HG02870 (cell line): ENCODE results near the gene ZNF497.
"Not testable (repeated sequence)": the region's sequence is repeated elsewhere in the genome, so short reads cannot be mapped to it uniquely, and the experiment has no call there.

Experiments used
- ATAC-seq: cut with Tn5 transposase; IDR thresholded peaks from one replicate; pipeline ENCODE4 v1.9.1; 2021; ENCODE audit warnings: mild to moderate bottlenecking, moderate library complexity; ENCODE audit not compliant: unreplicated experiment

Gene ZNF497

GRCh38 chr19:58362272-58362994, at the start of gene ZNF497:
TSS of gene ZNF497 (minus strand) at chr19:58362751. CDS start at chr19:58357635, 5,116 bp downstream.
- ATAC-seq, result peak; percentile 77

DNA sequence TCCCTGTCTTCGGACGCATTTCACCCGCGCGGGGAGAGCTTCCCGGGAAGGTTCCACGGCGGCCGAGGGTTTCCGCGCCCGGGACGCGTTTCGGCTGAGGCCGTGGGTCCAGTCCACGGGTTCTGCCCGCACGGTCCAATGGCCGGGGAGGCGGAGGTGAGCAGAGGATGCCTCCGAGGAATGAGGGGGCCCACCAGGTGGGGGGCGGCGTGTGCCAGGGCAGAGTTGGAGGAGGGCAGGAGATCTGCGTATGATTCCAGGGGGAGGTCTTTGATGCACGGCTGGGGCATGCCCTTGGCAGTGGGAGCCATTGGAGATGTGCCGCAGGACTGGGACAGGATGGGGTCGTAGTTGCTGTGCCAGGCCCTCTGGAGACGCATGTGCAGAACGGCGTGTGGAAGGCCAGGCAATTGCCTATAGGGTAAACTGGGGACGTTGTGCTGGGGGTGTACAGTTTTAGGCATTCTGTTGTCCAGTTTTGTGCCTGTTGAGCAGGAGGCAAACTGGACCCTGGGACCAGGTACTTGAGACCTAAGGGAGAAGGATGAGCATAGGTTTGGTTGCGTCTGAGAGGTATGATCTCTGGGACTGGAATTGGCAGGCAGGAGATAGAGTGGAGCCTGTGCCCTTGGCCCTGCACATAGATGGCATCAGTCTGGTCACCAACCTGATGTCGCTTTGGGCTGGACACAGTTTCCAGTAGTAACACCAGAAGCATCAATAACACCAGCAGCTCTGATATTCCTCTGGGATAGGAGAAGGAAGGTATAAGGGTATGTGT, 46.6 kb upstream of the ZNF497 start:
- ATAC-seq, result no peak

GRCh38 chr19:58408152-58409009, 45.8 kb upstream of the ZNF497 start, which contains the start of gene ZNF584:
TSS of gene ZNF584 (plus strand) at chr19:58408649. CDS start at chr19:58409148, 499 bp downstream.
- peak; percentile 93 for ATAC-seq

- no peak for ATAC-seq
Measured at GRCh38 chr19:58407658-58408151, 45.2 kb upstream of the ZNF497 start.

- ATAC-seq, result no peak
Measured at GRCh38 chr19:58406818-58407657, 44.5 kb upstream of the ZNF497 start.

GRCh38 chr19:58403920-58404478, 41.4 kb upstream of the ZNF497 start:
- ATAC-seq, result not testable (repeated sequence)

DNA sequence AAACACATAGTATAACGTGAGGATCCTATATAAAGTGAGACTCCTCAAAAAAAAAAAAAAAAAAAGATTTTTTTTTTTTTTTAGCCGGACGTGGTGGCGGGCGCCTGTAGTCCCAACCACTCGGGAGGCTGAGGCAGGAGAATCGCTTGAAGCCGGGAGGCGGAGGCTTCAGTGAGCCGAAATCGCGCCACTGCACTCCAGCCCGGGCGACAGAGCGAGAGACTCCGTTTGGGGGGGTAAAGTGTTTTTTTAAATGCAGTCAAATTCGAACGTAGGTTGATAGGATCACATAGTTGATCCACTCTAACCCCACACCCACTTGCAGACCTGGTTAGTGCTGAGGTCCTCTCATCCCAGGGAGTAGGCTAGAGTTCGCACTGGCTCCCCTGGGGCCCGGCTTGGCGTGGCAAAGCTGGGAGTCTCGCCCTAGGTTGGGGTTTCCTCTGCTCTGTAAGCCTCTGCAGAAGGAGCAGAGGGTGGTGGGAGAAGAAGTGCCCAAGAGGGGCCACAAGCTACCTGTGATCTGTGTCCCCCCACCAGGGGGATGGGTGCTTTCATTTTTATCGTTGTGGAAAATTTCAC, 39.4 kb upstream of the ZNF497 start:
- no peak for ATAC-seq

- peak; percentile 97 for ATAC-seq
Measured at GRCh38 chr19:58400916-58401839, 38.6 kb upstream of the ZNF497 start.

GRCh38 chr19:58400316-58400915, 37.9 kb upstream of the ZNF497 start:
- no peak for ATAC-seq

- ATAC-seq, result no peak
Measured at GRCh38 chr19:58399903-58400302, 37.4 kb upstream of the ZNF497 start.

- ATAC-seq, result no peak
Measured at GRCh38 chr19:58398545-58398944, 36.0 kb upstream of the ZNF497 start.

DNA sequence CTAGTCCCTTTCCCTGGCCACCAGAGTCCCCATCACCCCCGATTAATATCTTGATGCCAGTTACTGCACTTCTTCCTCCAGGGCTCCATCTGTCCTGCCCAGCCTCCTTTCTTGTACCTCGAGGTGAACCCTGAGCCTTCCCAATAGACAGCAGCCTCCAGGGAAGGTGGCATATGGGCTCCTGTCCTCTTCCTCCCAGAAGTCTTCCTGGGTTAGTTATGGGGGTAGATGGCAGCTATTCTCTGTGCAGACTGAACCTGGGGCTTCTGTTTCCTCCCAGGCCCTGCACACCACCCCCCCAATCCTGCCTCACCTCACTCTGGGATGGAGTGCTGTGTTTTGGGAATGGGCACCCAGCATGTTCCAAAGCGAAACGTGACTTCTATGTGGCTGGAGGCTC, 35.5 kb upstream of the ZNF497 start:
- no peak for ATAC-seq

DNA sequence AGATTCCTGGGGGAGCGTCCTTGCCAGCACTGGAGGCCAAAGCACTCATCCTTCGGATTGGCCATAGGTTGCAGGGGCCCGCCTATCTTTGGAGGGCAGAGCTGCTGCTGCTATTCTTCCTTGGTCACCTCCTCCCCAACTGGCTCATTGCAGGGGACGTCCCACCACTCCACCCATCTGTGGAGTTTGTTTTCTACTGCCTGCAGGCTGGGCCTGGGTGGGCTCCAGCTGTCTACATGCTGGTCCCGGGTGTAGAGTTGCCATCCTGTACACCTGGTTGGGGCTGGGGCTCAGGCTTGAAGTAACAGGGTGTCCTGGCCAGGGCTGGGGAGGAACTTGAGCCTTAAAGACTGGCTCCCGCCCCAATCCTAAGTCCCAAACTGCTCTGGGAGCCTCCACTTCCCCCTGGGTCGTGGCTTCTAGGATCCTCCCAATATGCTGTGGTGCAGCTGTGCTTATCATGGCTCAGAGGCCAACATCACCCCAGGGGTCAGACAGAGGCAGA, 35.0 kb upstream of the ZNF497 start:
- ATAC-seq, result no peak

DNA sequence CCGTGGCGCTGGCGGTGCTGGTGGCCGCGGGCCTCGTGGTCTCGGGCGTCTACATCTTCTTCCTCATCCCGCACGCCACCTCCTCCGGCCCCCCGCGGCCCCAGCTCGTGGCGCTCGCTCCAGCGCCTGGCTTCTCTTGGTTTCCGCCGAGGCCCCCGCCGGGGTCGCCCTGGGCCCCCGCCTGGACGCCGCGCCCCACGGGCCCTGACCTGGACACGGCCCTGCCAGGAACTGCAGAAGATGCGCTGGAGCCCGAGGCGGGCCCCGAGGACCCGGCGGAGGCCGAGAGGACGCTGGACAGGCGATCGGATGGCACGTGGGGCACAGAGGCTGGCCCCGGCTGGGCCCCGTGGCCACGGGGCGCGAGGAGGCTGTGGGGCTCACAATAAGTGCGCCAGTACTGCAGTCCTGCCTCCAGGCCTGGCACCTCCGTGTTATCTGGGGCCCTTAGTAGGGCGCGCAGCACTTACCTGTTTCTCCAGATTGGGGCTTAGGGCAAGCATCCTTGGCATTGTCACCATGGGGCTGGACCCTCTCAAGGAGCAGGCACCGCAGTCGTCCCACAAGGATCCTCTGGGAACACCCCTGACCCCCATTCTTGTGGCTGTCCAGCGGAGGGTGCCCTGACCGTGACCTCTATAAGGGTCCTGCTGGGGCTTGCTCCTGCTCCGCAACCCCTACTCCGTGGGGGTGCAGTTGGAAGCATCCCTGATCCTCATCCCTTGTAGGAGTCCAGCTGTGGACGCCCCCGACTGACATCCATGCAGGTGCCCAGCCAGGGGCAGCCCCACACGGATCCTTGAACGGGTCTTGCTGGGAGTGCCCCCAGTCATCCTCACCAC, 34.4 kb upstream of the ZNF497 start:
- no peak for ATAC-seq

DNA sequence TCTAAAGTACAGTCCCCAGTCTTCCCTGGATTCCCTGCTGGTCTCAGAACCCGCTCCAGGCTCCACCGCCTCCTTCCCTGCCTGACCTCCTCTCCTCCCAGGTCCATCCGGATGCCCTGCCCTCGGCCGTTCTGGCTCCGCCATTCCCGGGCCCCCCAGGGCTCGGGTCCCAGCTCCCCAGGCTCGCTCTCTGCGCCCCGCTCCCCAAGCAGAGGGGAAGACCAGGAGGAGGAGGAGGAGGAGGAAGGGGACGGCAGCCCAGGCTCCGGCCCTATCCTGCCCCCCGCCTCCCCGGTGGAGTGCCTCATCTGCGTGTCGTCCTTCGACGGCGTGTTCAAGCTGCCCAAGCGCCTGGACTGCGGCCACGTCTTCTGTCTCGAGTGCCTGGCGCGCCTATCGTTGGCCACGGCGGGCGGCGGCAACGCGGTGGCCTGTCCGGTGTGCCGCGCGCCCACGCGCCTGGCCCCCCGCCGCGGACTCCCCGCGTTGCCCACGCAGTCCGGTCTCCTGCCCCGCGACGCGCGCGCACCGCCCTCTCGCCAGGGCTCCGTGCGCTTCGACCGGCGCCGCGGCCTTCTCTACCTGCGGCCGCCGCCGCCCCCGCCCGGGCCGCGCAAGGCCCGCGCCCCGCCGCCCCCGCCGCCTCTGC, 33.6 kb upstream of the ZNF497 start:
- ATAC-seq, result no peak

GRCh38 chr19:58395220-58395978, 32.8 kb upstream of the ZNF497 start, which contains the start of gene RNF225:
TSS of gene RNF225 (plus strand) at chr19:58395656. CDS start at chr19:58396090, 434 bp downstream.
- ATAC-seq, result no peak
